PC-9 (cell line): ENCODE results near the gene KRTAP10-7.
"Not testable (repeated sequence)": the region's sequence is repeated elsewhere in the genome, so short reads cannot be mapped to it uniquely, and the experiment has no call there.

ENCODE experiments used
- CTCF ChIP-seq: fragments of 200-600 bp; sonication (generic); conservative IDR thresholded peaks from 2 replicates; pipeline ENCODE4 v1.6.1; 2017; ENCODE audit warnings: mixed run types, antibody characterized with exemption, mild to moderate bottlenecking, moderate library complexity
- EZH2 ChIP-seq: fragments of 200-600 bp; sonication (generic); IDR thresholded peaks from 2 replicates; pipeline ENCODE4 v1.8.0; 2017; ENCODE audit warnings: antibody characterized with exemption, low read depth

- not testable (repeated sequence) for TF ChIP-seq CTCF, EZH2
These were observed 27.4 kb downstream of the KRTAP10-7 start for GRCh38 chr21:44627831-44628233.
